Fibroblast of skin of right biceps (primary cell): ENCODE measurements around the gene NOM1.

Experiments used
- DNase-seq: peaks from one replicate; pipeline ENCODE4 v3.0.0-alpha.2; 2013

NOM1 gene

GRCh38 chr7:156941393-156942182 lies 7.9 kb upstream of the NOM1 start:
- no peak for DNase-seq

DNA sequence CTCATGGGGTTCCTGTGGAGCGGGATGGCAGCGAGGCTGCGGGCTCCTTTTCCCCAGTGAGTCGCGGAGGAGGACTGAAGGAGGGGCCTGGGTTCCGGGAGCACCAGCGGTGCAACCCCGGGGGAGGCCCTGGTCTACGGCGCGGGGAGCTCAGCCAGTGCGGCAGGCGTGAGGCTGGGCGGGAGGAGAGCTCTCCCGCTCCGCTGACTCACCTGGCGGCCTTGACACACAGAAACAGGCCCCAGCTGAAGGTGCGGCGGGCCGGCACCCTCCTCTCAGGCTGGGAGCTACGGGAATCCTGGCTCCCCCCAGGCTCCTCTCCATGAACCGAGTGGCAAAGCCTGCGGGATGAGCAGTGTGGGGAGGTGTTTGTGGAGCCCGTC lies 6.8 kb upstream of the NOM1 start:
- DNase-seq, result no peak

GRCh38 chr7:156943091-156944041 lies 6.1 kb upstream of the NOM1 start:
- no peak for DNase-seq

- no peak for DNase-seq
Measured at GRCh38 chr7:156944876-156945275, 4.6 kb upstream of the NOM1 start.

DNA sequence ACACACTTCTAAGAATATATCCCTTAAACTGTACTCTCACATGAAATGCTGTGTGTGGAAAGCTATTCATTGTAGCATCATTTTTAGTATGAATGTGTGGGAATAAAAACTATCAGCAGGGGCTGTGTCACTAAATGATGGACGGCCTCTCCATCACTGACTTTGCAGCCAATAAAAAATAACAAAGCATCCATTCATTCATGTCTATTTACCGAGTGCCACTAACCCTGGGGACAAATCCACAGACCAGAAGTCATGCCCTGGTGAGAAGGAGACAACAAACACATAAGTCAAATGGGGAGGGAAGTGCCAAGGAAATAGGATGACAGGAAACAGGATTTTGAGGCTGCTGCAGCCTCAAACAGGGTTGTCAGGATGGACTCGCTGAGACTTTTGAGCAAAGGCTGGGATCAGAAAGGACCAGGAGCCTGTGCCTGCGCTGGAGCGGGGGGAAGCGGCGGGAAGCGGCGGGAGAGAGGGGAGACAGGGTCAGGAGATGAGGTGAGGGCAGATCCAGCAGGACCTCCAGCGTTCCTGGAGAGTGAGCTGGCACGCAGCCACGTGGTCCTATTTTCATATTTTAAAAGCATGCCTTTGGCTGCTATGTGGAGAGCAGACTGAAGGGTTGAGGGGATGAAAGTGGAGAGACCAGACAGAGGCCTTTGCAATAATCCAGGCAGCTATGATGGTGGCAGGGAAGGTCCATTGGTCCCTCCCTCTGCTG lies 2.2 kb upstream of the NOM1 start:
- DNase-seq, result no peak

DNA sequence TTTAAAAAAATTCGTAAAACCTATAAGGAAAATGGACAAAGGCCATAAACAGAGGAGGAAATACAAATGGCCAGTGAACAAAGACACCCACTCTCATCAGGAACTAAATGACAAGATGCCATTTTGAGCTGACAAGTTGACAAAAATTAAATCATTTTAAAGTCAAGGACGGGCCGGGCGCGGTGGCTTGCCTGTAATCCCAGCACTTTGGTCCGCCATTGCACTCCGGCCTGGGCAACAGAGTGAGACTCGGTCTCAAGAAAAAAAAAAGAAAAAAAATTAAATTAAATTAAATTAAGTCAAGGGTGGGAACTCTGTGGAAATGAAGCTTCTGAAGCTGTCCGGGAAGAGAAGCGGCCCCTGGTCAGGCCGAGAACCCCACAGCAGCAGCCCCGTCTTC lies 1.2 kb upstream of the NOM1 start:
- DNase-seq, result no peak

- no peak for DNase-seq
Measured at GRCh38 chr7:156950381-156950858, 908 bp downstream of the NOM1 start.

GRCh38 chr7:156953215-156953614 lies 3.7 kb downstream of the NOM1 start:
- DNase-seq, result peak; percentile 13

GRCh38 chr7:156954941-156955340 lies 5.4 kb downstream of the NOM1 start:
- DNase-seq, result no peak

DNA sequence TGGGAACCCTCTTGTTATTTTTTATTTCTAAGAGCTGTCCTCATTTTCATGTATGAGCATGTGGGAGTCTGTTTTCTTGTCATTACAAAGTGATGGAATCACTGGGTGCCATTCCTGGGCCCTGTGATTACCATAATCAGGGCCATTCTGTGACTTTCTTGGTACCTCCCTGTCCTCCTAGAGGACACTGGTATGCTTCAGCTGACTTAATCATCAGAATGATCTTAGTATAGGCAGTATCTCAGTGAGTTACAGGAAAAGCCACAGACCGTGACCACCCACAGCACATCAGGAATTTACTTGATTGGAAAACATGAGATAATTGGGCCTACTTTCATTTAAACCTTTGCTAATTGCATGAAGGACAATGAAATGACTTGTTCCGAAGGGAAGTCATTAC lies 7.2 kb downstream of the NOM1 start:
- DNase-seq, result no peak

DNA sequence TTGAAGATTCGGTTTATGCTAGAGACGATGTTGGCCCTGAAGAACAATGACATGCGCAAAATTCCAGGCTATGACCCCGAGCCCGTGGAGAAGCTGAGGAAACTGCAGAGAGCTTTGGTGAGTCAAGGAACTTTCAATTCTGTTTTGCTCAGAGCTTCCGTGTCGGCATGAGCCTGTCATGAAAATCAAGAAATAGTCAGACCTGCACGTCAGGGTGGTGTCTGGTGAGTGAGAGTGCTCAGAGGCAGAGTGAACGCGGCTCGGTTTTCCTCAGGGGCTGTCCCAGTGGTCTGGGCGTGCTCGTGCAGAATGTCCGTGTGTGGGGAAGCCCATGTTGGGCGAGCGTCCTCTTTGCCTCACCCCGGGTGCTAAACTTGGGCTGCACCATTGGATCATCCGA lies 12.6 kb downstream of the NOM1 start:
- DNase-seq, result no peak

DNA sequence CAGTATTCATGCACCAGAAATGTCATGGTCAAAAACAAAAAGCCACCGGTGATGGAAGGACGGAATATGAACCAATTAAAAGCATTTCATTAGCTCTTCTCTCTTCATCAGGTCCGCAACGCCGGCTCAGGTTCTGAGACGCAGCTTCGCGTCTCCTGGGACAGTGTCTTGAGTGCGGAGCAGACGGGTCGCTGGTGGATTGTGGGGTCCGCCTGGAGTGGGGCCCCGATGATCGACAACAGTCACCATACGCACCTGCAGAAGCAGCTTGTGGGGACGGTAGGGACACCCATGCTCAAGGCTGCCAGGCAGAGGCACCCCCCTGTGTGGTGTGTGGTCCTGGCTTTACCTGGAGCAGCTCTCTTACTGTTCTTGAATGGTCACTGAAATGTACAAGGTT lies 13.4 kb downstream of the NOM1 start:
- DNase-seq, result no peak

- no peak for DNase-seq
Measured at GRCh38 chr7:156963472-156963871, 14.0 kb downstream of the NOM1 start.

DNA sequence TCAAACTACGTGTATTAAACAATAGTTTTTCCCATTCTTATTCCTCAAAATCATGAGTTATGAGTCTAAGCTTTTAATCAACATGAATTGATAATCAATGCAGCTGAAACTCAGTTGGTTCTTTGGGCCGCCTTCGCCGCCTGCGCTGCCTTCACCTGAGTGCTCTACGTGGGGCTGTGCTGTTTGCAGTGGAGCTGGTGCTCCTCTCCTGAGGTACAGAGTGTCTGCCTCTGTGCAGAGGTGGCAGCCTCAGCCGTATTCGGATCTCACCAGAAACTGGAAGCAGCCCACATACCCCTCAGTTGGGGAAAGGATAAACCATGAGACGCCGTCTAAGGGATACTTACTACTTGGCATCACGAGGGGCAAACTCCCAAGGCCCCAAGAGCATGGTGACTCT lies 15.5 kb downstream of the NOM1 start:
- DNase-seq, result no peak

GRCh38 chr7:156966387-156966786 lies 16.9 kb downstream of the NOM1 start:
- DNase-seq, result no peak

DNA sequence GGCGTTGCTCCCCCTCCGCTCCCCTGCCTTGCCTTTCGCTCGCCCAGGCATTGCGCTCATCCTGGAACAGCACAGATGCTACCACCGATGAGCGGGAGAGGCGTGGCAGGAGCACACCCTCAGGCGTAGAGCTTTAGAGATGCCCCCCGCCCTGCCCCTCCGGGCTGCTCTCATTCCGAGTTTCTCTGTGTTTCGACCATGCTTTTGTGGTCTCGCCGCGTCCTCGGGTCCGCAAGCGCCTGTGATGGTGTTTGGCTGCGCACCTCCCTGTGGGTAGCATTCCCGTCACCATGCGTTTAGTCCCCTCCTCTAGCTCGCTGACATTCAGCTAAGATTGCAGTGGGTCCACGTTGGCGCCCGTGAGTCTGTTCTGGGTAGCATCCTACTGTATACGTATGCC lies 18.7 kb downstream of the NOM1 start:
- no peak for DNase-seq

- no peak for DNase-seq
Measured at GRCh38 chr7:156969972-156970420, 20.5 kb downstream of the NOM1 start.

DNA sequence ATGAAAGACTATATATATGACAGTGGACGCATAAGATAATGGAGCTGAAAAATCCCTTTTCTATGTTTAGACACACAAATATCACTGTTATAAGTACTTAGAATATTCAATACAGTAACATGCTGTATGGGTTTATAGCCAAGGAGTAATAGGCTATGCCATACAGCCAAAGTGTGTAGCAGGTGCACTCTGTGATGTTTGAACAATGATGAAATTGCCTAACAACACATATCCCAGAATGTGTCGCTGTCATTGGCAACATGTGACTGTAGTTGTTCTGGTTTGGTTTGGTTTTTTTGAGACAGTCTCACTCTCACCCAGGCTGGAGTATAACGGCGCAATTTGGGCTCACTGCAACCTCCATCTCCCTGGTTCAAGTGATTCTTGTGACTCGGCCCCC lies 26.1 kb downstream of the NOM1 start:
- no peak for DNase-seq

GRCh38 chr7:156979007-156979606 lies 29.6 kb downstream of the NOM1 start:
- DNase-seq, result no peak

DNA sequence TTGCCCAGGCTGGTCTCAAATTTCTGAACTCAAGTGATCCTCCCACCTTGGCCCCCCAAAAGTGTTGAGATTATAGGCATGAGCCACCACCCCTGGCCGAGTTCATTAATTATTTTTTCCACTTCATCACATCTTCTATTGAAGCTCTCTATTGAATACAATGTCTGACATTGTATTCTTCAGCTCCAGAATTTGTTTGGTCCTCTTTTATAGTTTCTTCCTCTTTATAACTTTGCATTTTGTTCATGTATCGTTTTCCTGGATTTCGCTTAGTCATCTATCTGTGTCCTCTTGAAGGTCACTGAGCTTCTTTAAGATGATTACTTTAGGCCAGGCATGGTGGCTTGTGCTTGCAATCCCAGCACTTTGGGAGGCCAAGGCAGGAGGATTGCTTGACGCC lies 30.2 kb downstream of the NOM1 start:
- DNase-seq, result no peak

- peak; percentile 53 for DNase-seq
Measured at GRCh38 chr7:156984174-156984891, 34.8 kb downstream of the NOM1 start.
